AG08395 (cell line): ENCODE results near the gene XBP1.
"Not testable (repeated sequence)": the region's sequence is repeated elsewhere in the genome, so short reads cannot be mapped to it uniquely, and the experiment has no call there.

Source experiments
- DNase-seq: peaks from one replicate; pipeline ENCODE4 v3.0.0; 2012; ENCODE audit warnings: mixed read lengths, low spot score

Gene XBP1

DNA sequence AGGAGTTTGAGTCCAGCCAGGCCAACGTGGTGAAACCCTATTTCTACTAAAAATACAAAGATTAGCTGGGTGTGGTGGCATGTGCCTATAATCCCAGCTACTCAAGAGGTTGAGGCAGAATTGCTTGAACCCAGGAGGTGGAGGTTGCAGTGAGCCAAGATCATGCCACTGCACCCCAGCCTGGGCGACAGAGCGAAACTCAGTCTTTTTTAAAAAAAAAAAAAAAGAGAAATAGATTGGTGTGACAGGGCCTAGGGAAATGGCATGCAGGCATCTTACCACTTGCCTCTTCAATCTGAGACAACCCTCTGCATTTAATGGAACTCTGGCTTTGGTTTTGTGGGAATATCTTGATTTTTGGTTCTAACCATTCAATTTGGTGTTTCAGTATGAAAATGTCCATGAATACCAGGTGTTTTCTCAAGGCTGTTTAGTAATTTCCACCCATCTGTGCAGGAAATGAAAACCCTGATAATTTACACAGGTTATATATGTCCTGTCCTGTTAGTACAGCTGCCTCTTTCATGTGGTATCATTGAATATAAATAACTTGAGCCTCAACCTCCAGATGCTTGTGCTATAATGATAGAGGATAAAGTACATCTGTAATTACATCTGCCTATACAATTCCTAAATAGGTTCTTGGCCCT, 8.4 kb downstream of the XBP1 start:
- no peak for DNase-seq

DNA sequence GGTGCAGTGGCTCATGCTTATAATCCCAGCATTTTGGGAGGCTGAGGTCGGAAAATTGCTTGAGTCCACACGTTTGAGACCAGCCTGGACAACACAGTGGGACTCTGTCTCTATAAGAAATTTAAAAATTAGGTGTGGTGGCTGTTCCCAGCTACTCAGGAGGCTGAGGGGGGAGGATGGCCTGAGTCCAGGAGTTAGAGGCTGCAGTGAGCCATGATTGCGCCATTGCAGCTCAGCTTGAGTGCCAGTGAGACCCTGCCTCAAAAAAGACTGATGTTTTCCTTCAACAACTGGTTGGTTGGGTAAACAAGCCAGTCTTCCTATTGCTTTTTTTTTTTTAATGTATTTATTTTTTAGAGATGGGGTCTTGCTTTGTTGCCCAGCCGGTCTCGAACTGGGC, 9.2 kb downstream of the XBP1 start:
- DNase-seq, result no peak

DNA sequence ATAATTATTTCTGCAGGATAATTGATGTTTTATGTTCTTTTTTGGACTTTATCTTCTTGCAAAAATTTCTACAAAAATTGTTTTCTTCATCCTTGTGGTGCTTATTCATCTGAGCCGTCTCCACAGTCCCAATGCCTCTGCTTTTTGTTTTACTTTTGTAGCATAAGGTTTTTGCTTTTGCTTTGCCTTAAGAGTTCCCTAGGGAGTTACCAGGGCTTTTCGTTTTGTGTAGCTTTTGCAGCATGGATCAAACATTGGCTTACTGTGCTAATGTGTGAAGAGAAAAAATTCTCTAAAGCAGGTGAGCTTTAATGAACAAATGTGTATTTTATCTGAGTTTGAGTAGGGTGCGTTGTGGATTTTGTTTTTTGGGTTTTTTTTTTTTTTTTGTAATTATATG, 11.8 kb downstream of the XBP1 start:
- DNase-seq, result no peak

DNA sequence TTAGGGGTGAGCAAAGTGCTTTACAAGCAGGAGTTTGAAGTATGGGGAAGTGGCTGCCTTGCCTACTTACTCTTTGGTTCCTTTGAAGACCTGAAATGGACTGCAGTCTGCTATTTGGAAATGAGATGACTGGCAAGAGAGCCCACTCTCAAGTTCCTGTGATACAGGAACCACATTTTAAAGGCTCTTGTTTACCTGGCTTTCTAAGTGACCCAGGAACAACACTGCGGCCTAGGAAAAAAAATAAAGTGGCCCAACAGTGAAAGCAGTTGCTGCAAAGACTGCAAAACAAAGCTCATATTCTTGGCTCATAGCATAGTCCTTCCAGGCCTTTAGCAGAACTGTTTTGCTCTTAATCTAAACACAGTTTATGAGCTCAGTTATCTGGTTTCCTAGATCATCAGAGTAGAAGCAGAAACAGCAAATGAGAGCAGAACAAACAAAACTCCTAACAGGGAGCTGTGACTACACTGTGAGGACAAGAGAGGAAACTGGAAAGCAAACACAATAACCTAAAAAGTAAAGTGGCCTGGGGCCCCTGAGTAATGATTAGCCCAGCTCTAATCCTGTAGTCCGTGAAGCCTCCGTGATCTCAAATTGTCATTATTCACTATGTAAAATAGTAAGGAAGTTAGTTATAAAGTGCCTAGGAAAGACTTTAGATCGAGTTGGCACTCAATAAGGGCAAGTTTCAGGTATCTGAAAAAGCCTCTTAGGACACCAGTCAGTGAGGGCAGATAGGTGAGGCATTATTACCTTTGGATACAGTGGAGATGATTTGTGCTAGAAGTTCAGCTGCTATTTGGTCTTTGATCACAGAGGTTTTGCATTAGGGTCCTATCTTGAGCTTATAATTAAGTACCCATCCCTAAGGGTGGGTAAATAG, 16.3 kb downstream of the XBP1 start:
- no peak for DNase-seq

DNA sequence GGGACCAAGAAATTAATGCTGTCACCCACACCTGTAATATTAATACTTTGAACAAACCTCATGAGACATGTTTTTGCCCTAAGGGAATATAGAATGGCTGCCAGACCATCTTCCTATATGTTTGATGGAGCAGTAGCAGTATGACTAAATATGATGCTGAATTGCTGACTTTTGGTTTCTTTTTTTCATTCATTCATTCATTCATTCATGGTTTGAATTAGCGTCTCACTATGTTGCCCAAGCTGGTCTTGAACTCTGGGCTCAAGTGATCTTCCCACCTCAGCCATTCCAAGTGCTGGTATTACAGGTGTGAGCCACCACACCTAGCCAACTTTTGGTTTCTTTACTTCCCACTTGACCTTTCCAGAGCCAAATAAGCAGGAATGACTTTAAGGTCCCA, 20.1 kb downstream of the XBP1 start:
- DNase-seq, result no peak

DNA sequence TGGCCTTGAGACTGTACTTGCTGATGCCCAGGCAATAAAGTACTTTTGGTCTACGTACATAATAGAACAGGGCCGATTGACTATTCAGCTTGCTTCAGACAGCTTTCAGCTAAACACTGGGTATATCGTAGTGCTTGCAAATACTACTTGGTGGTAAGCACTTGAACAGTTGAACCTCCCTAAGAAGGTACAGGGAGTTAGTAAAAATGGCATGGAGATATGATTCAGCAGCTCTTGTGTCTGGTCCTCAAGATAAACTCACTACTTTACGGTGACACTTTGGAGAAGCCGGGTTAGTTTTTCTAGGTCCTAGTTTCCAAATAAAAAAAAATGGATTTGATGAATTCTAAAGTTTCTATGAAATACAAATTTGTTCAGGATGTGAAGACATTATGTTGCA, 20.5 kb downstream of the XBP1 start:
- no peak for DNase-seq

DNA sequence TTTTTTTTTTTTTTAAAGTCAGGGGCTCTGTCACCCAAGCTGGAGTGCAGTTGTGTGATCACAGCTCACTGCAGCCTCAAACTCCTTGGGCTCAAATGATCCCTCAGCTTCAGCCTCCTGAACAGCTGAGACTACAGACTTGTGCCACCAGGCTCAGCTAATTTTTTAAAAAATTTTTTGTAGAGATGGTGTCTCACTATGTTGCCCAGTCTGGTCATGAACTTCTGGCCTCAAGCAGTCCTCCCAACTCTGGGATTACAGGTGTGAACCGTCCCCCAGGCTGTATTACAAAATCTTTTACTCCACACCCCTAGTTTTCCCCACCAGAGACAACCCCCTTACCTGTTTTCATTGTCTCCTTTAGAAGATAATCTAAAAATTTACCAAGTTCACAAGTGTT, 26.0 kb downstream of the XBP1 start:
- DNase-seq, result no peak

DNA sequence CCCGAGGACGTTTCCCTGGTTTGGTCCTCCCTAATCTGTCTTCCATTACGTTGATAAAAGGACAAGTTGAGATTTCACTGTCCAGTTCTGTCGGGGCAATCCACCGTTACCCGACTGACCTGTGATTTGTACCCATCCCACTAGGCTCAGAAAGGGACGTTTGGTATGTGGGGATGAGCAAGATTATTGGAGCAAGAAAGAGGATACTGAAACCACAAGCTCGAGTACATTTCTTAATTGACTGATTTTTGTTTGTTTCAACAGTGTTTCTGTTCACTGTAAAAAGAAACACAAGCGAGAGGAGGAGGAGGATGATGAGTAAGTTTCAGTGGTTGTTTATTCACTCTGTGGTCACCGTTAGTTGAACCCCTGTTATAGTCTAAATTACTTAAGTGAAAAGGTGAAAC, 26.9 kb downstream of the XBP1 start:
- peak; percentile 62 for DNase-seq

DNA sequence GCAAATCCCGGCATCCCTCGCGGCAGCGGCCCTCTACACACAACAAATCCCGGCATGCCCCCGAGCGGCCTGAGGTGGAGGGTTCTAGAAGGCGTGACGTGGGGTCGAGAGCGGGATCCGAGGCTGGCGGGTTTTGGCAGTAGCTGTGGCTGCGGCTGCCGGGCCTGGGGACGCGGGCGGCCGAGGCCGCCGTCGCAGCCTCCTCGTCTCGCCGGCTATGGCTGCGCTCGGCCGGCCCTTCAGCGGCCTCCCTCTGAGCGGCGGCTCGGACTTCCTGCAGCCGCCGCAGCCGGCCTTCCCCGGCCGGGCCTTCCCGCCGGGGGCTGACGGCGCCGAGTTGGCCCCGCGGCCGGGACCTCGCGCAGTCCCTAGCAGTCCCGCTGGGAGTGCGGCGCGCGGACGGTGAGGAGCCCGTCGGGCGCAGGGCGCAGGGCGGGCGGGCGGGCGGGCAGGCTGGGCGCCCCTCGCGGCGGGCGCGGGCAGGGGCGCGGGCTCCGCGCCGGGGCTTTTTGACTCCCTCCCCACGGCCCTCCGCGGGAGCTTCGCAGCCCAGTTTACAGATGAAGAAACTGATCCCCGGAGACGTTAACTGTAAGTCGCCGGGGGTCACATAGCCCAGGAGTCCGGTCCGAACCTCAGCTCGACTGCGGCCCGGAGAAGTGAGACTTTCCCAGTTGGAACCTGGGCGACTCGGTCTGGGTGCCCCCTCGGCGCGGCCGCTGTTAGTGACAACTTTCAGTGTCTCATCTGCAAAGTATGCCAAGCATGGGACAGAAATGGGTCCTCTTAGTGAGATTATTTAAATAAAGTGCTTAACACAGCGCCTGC, 27.5 kb downstream of the XBP1 start, which contains the start of gene CCDC117:
Gene CCDC117 (plus strand): TSS at position 63 of the 828 bp plus-strand sequence. CDS start 155 bp downstream, at position 218.
- DNase-seq, result peak; percentile 94

DNA sequence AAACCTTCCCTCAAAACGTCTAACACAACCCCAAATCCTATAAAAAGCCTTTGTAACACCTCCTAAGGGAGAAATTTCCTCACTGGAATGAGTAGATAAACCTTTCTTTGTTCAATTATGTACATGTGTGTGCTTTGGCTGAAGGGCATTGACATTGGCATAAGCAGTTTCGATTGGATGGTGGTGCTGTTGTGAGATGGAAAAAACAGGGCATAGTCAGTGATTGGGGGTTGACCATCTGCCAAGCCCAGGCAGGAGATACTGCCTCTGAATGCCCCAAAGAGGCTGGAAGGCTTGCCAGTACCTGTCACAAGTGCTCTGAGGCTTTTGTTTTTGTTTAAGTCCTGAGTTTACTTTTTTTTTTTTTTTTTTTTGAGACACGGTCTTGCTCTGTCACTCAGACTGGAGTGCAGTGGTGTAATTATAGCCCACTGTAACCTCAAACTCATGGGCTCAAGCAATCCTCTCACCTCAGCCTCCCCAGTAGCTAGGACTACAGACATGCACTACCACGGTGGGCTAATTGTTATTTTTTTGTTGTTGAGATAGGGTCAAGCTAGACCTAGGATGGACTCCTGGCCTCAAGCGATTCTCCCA, 29.1 kb downstream of the XBP1 start:
- DNase-seq, result no peak

DNA sequence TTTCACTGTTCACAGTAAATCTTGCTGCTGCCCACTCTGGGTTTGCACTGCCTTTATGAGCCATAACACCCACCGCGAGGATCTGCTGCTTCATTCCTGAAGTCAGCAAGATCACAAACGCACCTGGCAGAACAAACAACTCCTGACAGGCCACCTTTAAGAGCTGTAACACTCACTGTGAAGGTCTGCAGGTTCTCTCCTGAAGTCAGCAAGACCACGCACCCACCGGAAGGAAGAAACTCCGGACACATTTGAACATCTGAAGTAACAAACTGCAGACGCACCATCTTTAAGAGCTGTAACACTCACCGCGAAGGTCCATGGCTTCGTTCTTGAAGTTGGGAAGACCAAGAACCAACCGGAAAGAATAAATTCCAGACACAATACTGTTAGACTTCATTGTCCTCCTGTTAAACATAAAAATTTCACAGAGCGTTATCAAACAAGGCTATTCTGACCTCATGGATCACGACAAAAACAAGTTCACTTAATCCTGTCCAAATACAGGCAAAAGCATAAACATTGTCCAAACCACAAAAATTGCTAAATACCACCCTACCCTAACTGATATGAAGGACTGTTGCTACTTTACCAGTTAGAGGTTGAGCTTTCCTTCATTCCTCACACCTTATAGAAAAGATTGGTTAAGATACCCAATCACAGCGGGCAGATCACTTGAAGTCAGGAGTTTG, 30.8 kb downstream of the XBP1 start:
- DNase-seq, result no peak

DNA sequence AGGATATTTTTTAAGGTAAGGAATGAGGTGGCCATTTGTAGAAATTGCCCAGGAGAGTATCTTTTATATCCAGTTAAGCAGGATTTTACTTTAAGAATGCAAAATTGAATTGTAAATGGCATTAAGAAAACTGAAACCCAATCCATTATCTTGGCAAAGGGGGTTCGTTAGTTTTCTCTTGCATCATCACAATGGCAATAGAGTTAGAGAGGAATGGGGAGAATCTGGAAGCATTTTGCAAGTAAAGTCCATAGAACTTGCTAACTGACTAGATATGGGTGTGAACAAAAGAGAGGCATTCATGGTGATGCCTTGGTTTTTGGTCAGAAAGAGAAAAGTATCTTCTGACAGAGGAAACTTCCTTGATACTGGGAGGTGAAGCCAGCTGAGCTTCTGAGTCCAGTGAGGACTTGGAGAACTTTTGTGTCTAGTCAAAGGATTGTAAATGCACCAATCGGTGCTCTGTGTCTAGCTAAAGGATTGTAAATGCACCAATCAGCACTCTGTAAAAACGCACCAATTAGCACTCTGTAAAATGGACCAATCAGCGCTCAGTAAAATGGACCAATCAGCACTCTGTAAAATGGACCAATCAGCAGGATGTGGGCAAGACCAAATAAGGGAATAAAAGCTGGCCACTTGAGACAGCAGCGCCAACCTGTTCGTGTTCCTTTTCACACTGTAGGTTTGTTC, 31.5 kb downstream of the XBP1 start:
- DNase-seq, result no peak

DNA sequence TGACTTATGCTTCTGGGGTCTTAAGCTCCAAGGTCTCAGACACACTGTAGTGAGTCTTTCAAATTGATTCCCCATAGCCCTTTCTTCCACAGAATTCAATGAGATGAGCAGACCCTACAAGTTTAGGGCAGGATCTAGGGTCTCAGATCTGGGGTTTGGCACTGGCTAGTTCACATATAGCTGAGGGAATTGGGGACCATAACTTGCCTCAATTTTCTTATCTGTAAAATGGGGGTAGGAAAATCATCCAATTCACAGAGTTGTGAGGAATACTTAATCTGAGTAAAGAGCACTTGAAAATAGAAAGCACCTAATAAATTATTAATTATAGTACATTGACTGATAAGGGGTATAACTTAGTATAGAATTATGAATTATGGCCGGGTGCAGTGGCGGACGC, 33.7 kb downstream of the XBP1 start:
- no peak for DNase-seq

DNA sequence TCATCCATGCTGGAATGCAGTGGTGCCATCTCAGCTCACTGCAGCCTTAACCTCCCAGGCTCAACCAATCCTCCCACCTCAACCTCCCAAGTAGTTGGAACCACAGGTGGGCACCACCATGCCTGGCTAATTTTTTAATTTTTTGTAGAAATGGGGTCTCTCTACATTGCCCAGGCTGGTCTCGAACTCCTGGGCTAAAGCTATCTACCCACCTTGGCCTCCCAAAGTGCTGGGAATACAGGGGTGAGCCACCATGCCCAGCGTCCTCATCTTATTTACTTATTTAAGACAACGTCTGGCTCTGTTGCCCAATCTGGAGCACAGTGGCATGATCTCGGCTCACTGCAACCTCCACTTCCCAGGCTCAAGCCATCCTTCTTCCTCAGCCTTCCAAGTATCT, 38.4 kb downstream of the XBP1 start:
- not testable (repeated sequence) for DNase-seq

DNA sequence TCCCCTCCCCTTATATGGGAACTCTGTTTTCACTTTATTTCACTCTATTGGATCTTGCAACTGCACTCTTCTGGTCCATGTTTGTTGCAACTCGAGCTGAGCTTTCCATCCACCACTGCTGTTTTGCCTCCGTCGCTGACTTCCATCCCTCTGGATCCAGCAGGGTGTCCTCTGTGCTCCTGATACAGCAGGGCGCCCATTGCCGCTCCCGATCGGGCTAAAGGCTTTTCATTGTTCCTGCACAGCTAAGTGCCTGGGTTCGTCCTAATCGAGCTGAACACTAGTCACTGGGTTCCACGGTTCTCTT, 39.0 kb downstream of the XBP1 start:
- DNase-seq, result no peak

DNA sequence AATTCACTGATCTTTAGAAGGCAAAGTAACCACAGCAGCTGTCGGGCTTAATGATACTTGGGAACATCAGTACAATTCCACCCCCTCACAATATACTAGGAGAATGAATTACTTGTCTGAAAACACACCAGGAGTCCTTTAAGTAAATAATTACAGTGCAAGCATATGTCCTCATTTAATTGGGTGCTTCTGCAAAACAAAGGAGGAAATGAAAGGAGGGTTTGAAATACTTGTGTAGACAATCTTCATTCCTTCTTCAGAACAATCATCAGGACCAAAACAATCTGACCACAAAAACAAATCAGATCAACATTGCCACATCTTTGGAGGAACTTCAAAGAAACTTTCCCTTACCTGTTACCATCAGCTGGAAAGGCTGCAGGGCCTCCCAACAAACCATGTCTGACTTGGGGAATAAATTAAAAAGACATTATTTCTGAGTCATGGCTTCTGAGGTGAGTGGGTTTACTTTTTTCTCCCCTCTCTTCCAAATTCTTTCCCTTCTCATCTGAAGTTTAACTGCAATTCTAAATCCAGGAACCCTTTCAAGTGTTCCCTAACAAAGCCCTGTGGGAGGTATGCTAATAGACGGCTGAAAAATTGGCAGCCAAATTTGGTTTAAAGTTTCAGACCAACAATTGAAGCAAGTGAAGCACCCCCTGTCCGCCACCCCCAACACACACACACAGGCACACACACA, 40.4 kb downstream of the XBP1 start:
- no peak for DNase-seq

DNA sequence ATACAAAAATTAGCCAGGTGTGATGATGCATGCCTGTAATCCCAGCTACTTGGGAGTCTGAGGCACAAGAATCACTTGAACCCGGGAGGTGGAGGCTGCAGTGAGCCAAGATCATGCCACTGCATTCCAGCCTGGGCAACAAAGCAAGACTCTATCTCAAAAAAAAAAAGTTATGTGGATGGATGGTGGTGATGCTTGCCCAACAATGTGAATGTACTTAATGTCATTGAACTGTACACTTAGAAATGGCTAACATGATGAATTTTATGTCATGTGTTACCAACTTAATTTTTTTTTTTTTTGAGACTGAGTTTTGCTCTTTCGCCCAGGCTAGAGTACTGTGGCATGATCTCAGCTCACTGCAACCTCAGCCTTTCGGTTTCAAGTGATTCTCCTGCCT, 45.9 kb downstream of the XBP1 start:
- not testable (repeated sequence) for DNase-seq

DNA sequence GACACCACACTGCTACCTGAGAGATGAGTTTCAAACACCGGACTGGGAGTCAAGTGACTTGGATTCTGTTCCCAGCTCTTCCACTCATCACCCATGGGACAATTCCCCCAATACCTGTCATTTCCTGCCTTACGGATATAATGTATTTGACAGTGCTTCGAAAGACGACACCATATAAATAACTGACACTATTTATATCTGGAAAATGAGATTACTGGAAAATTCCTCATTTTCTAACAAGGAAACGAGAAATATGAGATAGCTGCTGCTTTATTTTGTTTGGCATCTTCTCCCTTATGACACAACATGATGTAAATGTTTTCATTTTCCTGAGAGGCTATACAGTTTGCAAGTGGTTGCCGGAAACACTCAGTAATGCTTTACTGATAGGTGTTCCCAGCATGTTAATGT, 49.9 kb downstream of the XBP1 start:
- peak; percentile 11 for DNase-seq
